Ishikawa (cell line): ENCODE measurements around the gene PGBD5.

Source experiments
- TAF1 ChIP-seq: IDR thresholded peaks from 2 replicates; pipeline ENCODE4 v1.6.1; 2012; ENCODE audit warnings: low read depth, mild to moderate bottlenecking
- YY1 ChIP-seq: IDR thresholded peaks from 2 replicates; pipeline ENCODE4 v1.6.1; 2012; ENCODE audit warnings: low read depth

DNA sequence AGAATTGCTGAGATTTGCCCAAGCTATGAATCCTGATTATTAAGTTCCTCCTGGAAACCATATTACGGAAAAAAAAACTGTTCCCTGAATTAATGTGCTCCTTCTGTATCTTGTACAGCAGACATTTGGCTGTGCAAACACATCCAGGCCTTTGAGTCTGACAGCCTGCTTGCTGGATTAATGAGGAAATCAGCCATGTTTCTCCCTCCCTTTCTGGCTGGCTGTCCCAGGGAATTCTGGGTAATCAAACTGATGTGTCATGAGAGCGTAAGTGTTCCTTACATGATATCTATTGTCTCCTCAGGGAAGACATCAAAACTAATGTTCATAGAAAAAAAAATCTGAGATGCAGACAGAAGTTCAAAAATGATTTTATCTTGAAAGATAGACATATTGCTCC is 18.8 kb downstream of the PGBD5 start:
- TF ChIP-seq TAF1, result no peak
- TF ChIP-seq YY1, result no peak
